K562 (cell line): ENCODE measurements around the gene MGRN1. TPM values are rescaled to one million over a fixed set of nuclear protein-coding genes. Genes with fewer than 3 reads are reported as not detected.

Experiments
- ATAC-seq: fragments of 200-7000 bp; cut with Tn5 transposase; 3 replicates; pipeline ENCODE4 v1.9.1; 2020; ENCODE audit warnings: moderate library complexity
- BruUV-seq: library from RNA; stranded (reverse); fragments of 400-500 nt; replicated peaks from 2 replicates; lab custom pipeline; 2021; lab: Mats Ljungman, UMichigan
- CTCF ChIA-PET: fragments of 300-600 bp; formaldehyde crosslinking; extraction: SDS; loops from one replicate; lab custom pipeline; 2021; ENCODE audit warnings: low intra/inter-chr PET ratio; lab: Yijun Ruan, JAX
- POLR2A ChIA-PET: fragments of 300-600, 350-650 bp; sonication (Branson Sonifier 250); formaldehyde crosslinking; extraction: SDS; loops from one replicate; lab custom pipeline; 2021; ENCODE audit warnings: antibody characterized with exemption, inconsistent platforms; lab: Yijun Ruan, JAX
- DNase-seq, 4 experiments: peaks; one replicate each; pipeline versions ENCODE4 v3.0.0 to v3.0.0-alpha.2; 2011 to 2018; ENCODE audit warnings: low spot score in 3 of 4, mixed read lengths in 3 of 4; ENCODE audit errors: extremely low read depth in 1 of 4
- FAIRE-seq: peaks from 2 replicates; lab custom pipeline; 2011; peaks lifted over from hg19 to GRCh38; lab: Jason Lieb, UNC
- H2AFZ ChIP-seq: 2 replicates; pipeline ENCODE4 v1.6.0; 2011; ENCODE audit warnings: low read depth, low read length, control low read depth, inconsistent platforms
- H3K27ac ChIP-seq: fragments of 200-600 bp; 3 replicates; pipeline ENCODE4 v1.8.0; 2011; ENCODE audit warnings: low read depth, mild to moderate bottlenecking, control low read depth, inconsistent platforms, low read length, moderate library complexity, mixed read lengths; ENCODE audit errors: extremely low read depth
- H3K27me3 ChIP-seq, 2 experiments: fragments of 300-600 bp in 1 of 2; 2 replicates in 1 of 2; 3 replicates in 1 of 2; pipeline versions ENCODE4 v1.6.0 to v1.8.0; 2011; ENCODE audit warnings: inconsistent platforms in 2 of 2, low read length in 2 of 2, mild to moderate bottlenecking in 1 of 2, mixed read lengths in 1 of 2, moderate library complexity in 1 of 2; ENCODE audit not compliant: control insufficient read depth in 2 of 2, insufficient read depth in 2 of 2
- H3K36me3 ChIP-seq: fragments of 300-600 bp; 3 replicates; pipeline ENCODE4 v1.8.0; 2011; ENCODE audit warnings: mild to moderate bottlenecking, low read length, inconsistent platforms; ENCODE audit not compliant: control insufficient read depth, insufficient read depth
- H3K4me1 ChIP-seq, 2 experiments: fragments of 200-600 bp in 1 of 2; replicated peaks in 1 of 2; 2 replicates in 1 of 2; 3 replicates in 1 of 2; pipeline versions ENCODE4 v1.5.1 to v1.8.0; 2011; ENCODE audit warnings: inconsistent platforms in 2 of 2, low read length in 2 of 2, mild to moderate bottlenecking in 1 of 2, mixed read lengths in 1 of 2, moderate library complexity in 1 of 2; ENCODE audit not compliant: control insufficient read depth in 2 of 2, insufficient read depth in 2 of 2
- H3K4me2 ChIP-seq: 2 replicates; pipeline ENCODE4 v1.6.1; 2011; ENCODE audit warnings: low read length, control low read depth, inconsistent platforms, mixed read lengths; ENCODE audit not compliant: insufficient read depth
- H3K4me3 ChIP-seq: fragments of 200-600 bp; sonication (generic), shearing (Covaris generic); 2 replicates; pipeline ENCODE4 v1.5.1; 2016; ENCODE audit warnings: control low read depth, inconsistent platforms
- H3K79me2 ChIP-seq: fragments of 200-600 bp; 3 replicates; pipeline ENCODE4 v1.8.0; 2011; ENCODE audit warnings: low read length, inconsistent platforms; ENCODE audit not compliant: control insufficient read depth, insufficient read depth
- H3K9ac ChIP-seq, 2 experiments: 2 replicates each; pipeline versions ENCODE4 v1.6.0 to v1.6.1; 2011; ENCODE audit warnings: low read depth in 2 of 2, low read length in 2 of 2, control low read depth in 1 of 2, inconsistent platforms in 1 of 2, mild to moderate bottlenecking in 1 of 2, mixed read lengths in 1 of 2; ENCODE audit not compliant: insufficient read depth in 1 of 2
- H3K9me1 ChIP-seq: one replicate; pipeline ENCODE4 v1.6.0; 2011; ENCODE audit warnings: inconsistent platforms, mild to moderate bottlenecking, low read length, moderate library complexity; ENCODE audit not compliant: control insufficient read depth, insufficient read depth
- H3K9me3 ChIP-seq: replicated peaks from 2 replicates; pipeline ENCODE4 v1.5.1; 2011; ENCODE audit warnings: low read depth, low read length, inconsistent platforms; ENCODE audit not compliant: control insufficient read depth, insufficient read depth
- H4K20me1 ChIP-seq: replicated peaks from 2 replicates; pipeline ENCODE4 v1.6.1; 2011; ENCODE audit warnings: low read length, inconsistent platforms, mixed read lengths; ENCODE audit not compliant: control insufficient read depth, insufficient read depth
- BCL6 ChIP-seq: fragments of 250-450 bp; sonication (Bioruptor Pico); IDR thresholded peaks from 2 replicates; pipeline ENCODE4 v1.4.0; 2020
- ELF1 ChIP-seq: fragments of 200-800 bp; sonication (Bioruptor generic); IDR thresholded peaks from 2 replicates; pipeline ENCODE4 v1.6.1; 2016; ENCODE audit warnings: missing genetic modification characterization, missing compliant biosample characterization
- ETV5 ChIP-seq: sonication (generic); formaldehyde crosslinking; IDR thresholded peaks from 2 replicates; pipeline ENCODE4 v1.4.0; 2020; ENCODE audit warnings: low read depth, mild to moderate bottlenecking, missing genetic modification reagents
- HOXB6 ChIP-seq: fragments of 250-450 bp; sonication (Bioruptor Pico); IDR thresholded peaks from 2 replicates; pipeline ENCODE4 v1.5.1; 2022; ENCODE audit warnings: mild to moderate bottlenecking, borderline replicate concordance
- ILK ChIP-seq: fragments of 450-650 bp; IDR thresholded peaks from 2 replicates; pipeline ENCODE4 v1.6.1; 2016; ENCODE audit warnings: missing genetic modification characterization, low read depth, mild to moderate bottlenecking, missing compliant biosample characterization, moderate library complexity, borderline replicate concordance
- KLF13 ChIP-seq: fragments of 450-650 bp; IDR thresholded peaks from 2 replicates; pipeline ENCODE4 v1.6.1; 2016; ENCODE audit warnings: missing genetic modification characterization, low read depth, mild to moderate bottlenecking, missing compliant biosample characterization, moderate library complexity, borderline replicate concordance
- MYNN ChIP-seq, 2 experiments: sonication (generic); formaldehyde crosslinking in 1 of 2; IDR thresholded peaks; 2 replicates each; pipeline versions ENCODE4 v1.5.0 to v1.6.1; 2016 to 2020; ENCODE audit warnings: antibody characterized with exemption in 1 of 2, missing genetic modification reagents in 1 of 2
- NRF1 ChIP-seq, 2 experiments: fragments of 450-650 bp; IDR thresholded peaks in 1 of 2; conservative IDR thresholded peaks in 1 of 2; 2 replicates each; pipeline ENCODE4 v1.6.1; 2014; ENCODE audit warnings: mild to moderate bottlenecking in 2 of 2
- ZNF3 ChIP-seq: fragments of 250-450 bp; sonication (Bioruptor Pico); IDR thresholded peaks from 2 replicates; pipeline ENCODE4 v1.5.0; 2021; ENCODE audit warnings: mild to moderate bottlenecking, moderate library complexity
- WGBS: fragments of 100-300 bp; shearing (Covaris generic); methylation state at CpG from one replicate; pipeline ENCODE4 v1.1.6; 2016; ENCODE audit warnings: low coverage, mixed read lengths; ENCODE audit not compliant: insufficient coverage; ENCODE audit errors: missing lambda C conversion rate; 5-methylcytosine and 5-hydroxymethylcytosine counted together
- in situ Hi-C: fragments of 300-500 bp; cut with MboI; formaldehyde crosslinking; loops from 4 replicates; pipeline ENCODE4 v1.15.0; 2018; ENCODE audit warnings: inconsistent platforms, mixed read lengths
- intact Hi-C: fragments of 100-400 bp; cut with micrococcal nuclease; formaldehyde crosslinking; loops from 2 replicates; pipeline ENCODE4 v1.14.2; 2022
- polyA plus RNA-seq, 8 experiments: library from polyadenylated mRNA; depleted of rRNA in 4 of 8; stranded (reverse) in 5 of 8; unstranded in 3 of 8; fragments of >200 nt; fragmentation: Nextera tagmentation in 2 of 8; fragmentation: Illumina TruSeq in 1 of 8; extraction: Ambion mirVana in 2 of 8; extraction: Trizol in 1 of 8; gene quantifications; 2 replicates each; pipeline versions ENCODE4 v1.2.1 to v1.2.3, GENCODE V29; 2011 to 2014; ENCODE audit warnings: inconsistent platforms in 1 of 8, missing spikeins in 1 of 8
- total RNA-seq, 7 experiments: library from RNA; depleted of rRNA in 6 of 7; stranded (reverse); fragments of >200 nt in 6 of 7; fragmentation: Illumina TruSeq in 2 of 7; extraction: Trizol in 2 of 7; gene quantifications; 2 replicates each; pipeline versions ENCODE4 v1.2.1 to v1.2.3, GENCODE V29; 2011 to 2021; ENCODE audit warnings: low replicate concordance in 1 of 7
- TF ChIP-seq, protein P1 (sequence below), 2 experiments: fragments of 450-650 bp; IDR thresholded peaks; 2 replicates each; pipeline ENCODE4 v1.6.1; 2016
- TF ChIP-seq, protein P2 (sequence below): conservative IDR thresholded peaks from 2 replicates; pipeline ENCODE4 v1.6.1; 2011; ENCODE audit warnings: low read depth, mild to moderate bottlenecking, low read length; ENCODE audit not compliant: control insufficient read depth
- TF ChIP-seq, protein P3 (sequence below): fragments of 250-450 bp; sonication (Bioruptor Pico); IDR thresholded peaks from 2 replicates; pipeline ENCODE4 v1.5.0; 2022; ENCODE audit warnings: mild to moderate bottlenecking
- TF ChIP-seq, protein P4 (sequence below): IDR thresholded peaks from 2 replicates; pipeline ENCODE4 v1.6.1; 2011; ENCODE audit warnings: borderline replicate concordance, low read depth, mild to moderate bottlenecking, moderate library complexity, low read length; ENCODE audit not compliant: insufficient read depth, poor library complexity, severe bottlenecking

Gene MGRN1
- total and polyA plus RNA-seq, 9 of the 15 experiments (the other 6 are each of a cell fraction or from before 2014, with no cell fraction given) = 0.15 to 37.9 (median 6.0) TPM

DNA sequence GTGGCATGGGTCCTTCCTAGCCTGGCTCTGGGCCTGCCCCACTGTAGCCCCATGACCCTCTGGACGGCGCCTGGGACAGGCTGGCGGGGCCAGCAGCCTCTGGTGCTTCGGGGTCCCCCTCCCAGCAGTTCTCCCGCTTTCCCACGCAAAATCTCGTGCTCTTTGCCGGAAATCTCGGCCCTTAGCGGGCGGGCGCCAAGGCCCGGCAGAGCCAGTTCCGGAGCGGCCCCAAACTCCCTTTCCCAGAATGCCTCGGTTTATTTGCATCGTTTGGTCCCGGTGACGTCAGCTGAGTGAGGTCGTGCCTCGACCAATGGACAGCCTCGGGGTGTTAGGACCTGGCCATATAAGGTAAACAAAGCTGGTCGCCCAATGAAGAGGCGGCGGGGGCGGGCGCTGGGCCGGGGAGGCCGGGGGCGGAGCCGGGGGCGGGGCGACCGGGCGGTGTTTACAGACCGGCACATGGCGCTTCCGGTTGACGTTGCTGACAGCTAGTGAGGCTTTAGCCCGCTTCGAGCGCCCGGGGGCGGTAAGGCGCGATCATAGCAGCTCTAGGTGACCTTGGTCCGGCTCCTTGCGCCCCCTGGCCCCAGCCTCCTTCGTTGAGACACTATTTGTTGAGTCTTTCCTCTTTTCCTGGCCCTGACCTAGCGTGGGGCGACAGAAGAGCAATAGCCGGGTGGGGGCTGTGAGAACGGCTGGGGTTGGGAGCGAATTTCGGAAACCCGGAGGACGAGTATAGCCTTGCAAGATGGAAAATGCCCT lies 8.4 kb upstream of the MGRN1 start:
- Histone ChIP-seq H3K4me1 (peaks cover 28 to 71% of the 10 kb centered on the region in 2 experiments), H3K36me3 (peaks cover 5% of the 10 kb centered on the region; the same call in 1 of the 3 replicates), H3K9me1 (peaks cover 7% of the 10 kb centered on the region), H3K9ac (peak overlapping the region; percentile 98 to 99), H2AFZ (peak overlapping the region; percentile 95), H3K27me3 (no peaks in the 10 kb centered on the region), H4K20me1 (peaks cover 22% of the 10 kb centered on the region), H3K9me3 (no peaks in the 10 kb centered on the region), H3K27ac (peak overlapping the region; percentile 99), H3K4me3 (peak overlapping the region; percentile 94), H3K79me2 (peaks cover 41% of the 10 kb centered on the region), H3K4me2 (peak overlapping the region; percentile 90)
- peak; percentile 100 for FAIRE-seq
- in situ Hi-C loops (no loop called here), intact Hi-C loops (no loop called here)
- POLR2A ChIA-PET = interaction anchor here (0.5 to 2.3 kb wide), 15 partner anchors 8 to 399 kb away, joined by 3 to 22 read pairs (median 4); partner anchors contain the start of genes CORO7, HMOX2 and MGRN1
- ATAC-seq = peak; percentile 85
- WGBS = under 1% methylated on average over 37 of the region's 57 CpGs
- BruUV-seq = no TSS peak
- DNase-seq = peak; percentile 95 to 100 (median 96)
- CTCF ChIA-PET = no interaction called here
- TF ChIP-seq, protein P1, sequence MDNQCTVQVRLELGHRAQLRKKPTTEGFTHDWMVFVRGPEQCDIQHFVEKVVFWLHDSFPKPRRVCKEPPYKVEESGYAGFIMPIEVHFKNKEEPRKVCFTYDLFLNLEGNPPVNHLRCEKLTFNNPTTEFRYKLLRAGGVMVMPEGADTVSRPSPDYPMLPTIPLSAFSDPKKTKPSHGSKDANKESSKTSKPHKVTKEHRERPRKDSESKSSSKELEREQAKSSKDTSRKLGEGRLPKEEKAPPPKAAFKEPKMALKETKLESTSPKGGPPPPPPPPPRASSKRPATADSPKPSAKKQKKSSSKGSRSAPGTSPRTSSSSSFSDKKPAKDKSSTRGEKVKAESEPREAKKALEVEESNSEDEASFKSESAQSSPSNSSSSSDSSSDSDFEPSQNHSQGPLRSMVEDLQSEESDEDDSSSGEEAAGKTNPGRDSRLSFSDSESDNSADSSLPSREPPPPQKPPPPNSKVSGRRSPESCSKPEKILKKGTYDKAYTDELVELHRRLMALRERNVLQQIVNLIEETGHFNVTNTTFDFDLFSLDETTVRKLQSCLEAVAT (IDR thresholded peaks at IDR 0.05) = no peak; a peak in 1 of 4 replicates
- TF ChIP-seq BCL6 (CRISPR knock-in tag) (no peak), ELF1 (tag) (peak; percentile 91), HOXB6 (CRISPR knock-in tag) (no peak), MYNN (IDR thresholded peaks at IDR 0.05) (no peak; the same call in 1 of the 2 replicates), MYNN (CRISPR knock-in tag; IDR thresholded peaks at IDR 0.05) (no peak), ILK (no peak), ZNF3 (no peak), NRF1 (conservative IDR thresholded peaks at IDR 0.05 in 1 of 2, IDR thresholded peaks at IDR 0.05 in 1 of 2) (peak; percentile 45 to 63; a peak in 3 of 4 replicates), KLF13 (0 out of 2 replicates have a peak, but pooled peaks have one; percentile 12), ETV5 (peak; percentile 93)
- TF ChIP-seq, protein P2, sequence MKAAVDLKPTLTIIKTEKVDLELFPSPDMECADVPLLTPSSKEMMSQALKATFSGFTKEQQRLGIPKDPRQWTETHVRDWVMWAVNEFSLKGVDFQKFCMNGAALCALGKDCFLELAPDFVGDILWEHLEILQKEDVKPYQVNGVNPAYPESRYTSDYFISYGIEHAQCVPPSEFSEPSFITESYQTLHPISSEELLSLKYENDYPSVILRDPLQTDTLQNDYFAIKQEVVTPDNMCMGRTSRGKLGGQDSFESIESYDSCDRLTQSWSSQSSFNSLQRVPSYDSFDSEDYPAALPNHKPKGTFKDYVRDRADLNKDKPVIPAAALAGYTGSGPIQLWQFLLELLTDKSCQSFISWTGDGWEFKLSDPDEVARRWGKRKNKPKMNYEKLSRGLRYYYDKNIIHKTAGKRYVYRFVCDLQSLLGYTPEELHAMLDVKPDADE = peak; percentile 72
- TF ChIP-seq, protein P3, sequence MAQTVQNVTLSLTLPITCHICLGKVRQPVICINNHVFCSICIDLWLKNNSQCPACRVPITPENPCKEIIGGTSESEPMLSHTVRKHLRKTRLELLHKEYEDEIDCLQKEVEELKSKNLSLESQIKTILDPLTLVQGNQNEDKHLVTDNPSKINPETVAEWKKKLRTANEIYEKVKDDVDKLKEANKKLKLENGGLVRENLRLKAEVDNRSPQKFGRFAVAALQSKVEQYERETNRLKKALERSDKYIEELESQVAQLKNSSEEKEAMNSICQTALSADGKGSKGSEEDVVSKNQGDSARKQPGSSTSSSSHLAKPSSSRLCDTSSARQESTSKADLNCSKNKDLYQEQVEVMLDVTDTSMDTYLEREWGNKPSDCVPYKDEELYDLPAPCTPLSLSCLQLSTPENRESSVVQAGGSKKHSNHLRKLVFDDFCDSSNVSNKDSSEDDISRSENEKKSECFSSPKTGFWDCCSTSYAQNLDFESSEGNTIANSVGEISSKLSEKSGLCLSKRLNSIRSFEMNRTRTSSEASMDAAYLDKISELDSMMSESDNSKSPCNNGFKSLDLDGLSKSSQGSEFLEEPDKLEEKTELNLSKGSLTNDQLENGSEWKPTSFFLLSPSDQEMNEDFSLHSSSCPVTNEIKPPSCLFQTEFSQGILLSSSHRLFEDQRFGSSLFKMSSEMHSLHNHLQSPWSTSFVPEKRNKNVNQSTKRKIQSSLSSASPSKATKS = no peak
- TF ChIP-seq, protein P4, sequence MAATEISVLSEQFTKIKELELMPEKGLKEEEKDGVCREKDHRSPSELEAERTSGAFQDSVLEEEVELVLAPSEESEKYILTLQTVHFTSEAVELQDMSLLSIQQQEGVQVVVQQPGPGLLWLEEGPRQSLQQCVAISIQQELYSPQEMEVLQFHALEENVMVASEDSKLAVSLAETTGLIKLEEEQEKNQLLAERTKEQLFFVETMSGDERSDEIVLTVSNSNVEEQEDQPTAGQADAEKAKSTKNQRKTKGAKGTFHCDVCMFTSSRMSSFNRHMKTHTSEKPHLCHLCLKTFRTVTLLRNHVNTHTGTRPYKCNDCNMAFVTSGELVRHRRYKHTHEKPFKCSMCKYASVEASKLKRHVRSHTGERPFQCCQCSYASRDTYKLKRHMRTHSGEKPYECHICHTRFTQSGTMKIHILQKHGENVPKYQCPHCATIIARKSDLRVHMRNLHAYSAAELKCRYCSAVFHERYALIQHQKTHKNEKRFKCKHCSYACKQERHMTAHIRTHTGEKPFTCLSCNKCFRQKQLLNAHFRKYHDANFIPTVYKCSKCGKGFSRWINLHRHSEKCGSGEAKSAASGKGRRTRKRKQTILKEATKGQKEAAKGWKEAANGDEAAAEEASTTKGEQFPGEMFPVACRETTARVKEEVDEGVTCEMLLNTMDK = peak; percentile 84
